ENCODE measurements around the gene HDGF. TPM values are rescaled to one million over a fixed set of nuclear protein-coding genes. Genes with fewer than 3 reads are reported as not detected.

Gene HDGF
- total and polyA plus RNA-seq, 2 experiments from 2014 or later: 106 to 251 TPM

DNA sequence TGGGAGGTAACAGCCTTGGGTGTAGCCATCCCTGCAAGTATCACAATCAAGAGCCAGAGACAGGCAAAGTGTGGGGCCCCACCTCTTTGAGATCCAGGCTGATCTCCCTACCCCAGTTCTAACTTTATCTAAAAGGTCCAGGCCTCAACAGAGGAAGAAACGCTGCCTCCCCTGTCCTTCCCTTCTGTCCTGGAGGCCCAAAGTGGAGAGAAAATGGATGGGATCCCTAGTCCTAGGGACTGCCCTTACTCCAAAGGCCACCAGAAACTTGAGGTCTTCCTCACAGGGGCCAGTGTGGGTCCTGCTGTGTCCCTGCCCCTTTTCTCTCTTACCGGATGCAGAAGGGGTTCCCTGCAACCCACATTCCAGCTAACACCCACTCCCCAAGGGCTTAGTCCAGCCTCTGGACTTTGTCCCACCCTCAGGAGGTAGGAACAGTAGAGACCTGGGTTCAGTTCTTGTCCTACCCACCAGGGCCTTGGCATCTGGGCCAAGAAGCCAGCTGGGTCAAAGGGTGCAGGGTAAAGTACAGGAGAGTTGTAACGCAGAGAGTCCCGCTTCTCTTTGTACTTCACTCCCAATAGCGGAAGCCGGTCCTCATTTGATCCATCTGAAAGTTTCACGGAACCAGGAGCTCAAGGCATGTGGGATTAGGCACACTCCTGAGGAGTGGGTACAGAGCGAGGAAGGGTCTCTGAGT, 1.9 kb downstream of the HDGF start:
- Histone ChIP-seq H3K27ac (ENCODE audit: low read depth) (peak overlapping the region; percentile 98), H3F3A (replicated peaks; ENCODE audit: low read depth) (peaks cover 43% of the 10 kb centered on the region), H3K36me3 (ENCODE audit: insufficient read depth) (no peaks in the 10 kb centered on the region), H3K4me1 (ENCODE audit: insufficient read depth) (peaks cover 54% of the 10 kb centered on the region), H4K20me1 (replicated peaks; ENCODE audit: insufficient read depth) (peaks cover 16% of the 10 kb centered on the region), H3K4me2 (peak overlapping the region; percentile 100), H3K79me2 (replicated peaks; ENCODE audit: insufficient read depth) (peaks cover 75% of the 10 kb centered on the region), H3K4me3 (peak overlapping the region; percentile 99), H3K27me3 (ENCODE audit: insufficient read depth) (no peaks in the 10 kb centered on the region), H2AFZ (no peak overlapping the region), H3K9me2 (ENCODE audit: insufficient read depth) (no peaks in the 10 kb centered on the region)
- TF ChIP-seq, protein P1, sequence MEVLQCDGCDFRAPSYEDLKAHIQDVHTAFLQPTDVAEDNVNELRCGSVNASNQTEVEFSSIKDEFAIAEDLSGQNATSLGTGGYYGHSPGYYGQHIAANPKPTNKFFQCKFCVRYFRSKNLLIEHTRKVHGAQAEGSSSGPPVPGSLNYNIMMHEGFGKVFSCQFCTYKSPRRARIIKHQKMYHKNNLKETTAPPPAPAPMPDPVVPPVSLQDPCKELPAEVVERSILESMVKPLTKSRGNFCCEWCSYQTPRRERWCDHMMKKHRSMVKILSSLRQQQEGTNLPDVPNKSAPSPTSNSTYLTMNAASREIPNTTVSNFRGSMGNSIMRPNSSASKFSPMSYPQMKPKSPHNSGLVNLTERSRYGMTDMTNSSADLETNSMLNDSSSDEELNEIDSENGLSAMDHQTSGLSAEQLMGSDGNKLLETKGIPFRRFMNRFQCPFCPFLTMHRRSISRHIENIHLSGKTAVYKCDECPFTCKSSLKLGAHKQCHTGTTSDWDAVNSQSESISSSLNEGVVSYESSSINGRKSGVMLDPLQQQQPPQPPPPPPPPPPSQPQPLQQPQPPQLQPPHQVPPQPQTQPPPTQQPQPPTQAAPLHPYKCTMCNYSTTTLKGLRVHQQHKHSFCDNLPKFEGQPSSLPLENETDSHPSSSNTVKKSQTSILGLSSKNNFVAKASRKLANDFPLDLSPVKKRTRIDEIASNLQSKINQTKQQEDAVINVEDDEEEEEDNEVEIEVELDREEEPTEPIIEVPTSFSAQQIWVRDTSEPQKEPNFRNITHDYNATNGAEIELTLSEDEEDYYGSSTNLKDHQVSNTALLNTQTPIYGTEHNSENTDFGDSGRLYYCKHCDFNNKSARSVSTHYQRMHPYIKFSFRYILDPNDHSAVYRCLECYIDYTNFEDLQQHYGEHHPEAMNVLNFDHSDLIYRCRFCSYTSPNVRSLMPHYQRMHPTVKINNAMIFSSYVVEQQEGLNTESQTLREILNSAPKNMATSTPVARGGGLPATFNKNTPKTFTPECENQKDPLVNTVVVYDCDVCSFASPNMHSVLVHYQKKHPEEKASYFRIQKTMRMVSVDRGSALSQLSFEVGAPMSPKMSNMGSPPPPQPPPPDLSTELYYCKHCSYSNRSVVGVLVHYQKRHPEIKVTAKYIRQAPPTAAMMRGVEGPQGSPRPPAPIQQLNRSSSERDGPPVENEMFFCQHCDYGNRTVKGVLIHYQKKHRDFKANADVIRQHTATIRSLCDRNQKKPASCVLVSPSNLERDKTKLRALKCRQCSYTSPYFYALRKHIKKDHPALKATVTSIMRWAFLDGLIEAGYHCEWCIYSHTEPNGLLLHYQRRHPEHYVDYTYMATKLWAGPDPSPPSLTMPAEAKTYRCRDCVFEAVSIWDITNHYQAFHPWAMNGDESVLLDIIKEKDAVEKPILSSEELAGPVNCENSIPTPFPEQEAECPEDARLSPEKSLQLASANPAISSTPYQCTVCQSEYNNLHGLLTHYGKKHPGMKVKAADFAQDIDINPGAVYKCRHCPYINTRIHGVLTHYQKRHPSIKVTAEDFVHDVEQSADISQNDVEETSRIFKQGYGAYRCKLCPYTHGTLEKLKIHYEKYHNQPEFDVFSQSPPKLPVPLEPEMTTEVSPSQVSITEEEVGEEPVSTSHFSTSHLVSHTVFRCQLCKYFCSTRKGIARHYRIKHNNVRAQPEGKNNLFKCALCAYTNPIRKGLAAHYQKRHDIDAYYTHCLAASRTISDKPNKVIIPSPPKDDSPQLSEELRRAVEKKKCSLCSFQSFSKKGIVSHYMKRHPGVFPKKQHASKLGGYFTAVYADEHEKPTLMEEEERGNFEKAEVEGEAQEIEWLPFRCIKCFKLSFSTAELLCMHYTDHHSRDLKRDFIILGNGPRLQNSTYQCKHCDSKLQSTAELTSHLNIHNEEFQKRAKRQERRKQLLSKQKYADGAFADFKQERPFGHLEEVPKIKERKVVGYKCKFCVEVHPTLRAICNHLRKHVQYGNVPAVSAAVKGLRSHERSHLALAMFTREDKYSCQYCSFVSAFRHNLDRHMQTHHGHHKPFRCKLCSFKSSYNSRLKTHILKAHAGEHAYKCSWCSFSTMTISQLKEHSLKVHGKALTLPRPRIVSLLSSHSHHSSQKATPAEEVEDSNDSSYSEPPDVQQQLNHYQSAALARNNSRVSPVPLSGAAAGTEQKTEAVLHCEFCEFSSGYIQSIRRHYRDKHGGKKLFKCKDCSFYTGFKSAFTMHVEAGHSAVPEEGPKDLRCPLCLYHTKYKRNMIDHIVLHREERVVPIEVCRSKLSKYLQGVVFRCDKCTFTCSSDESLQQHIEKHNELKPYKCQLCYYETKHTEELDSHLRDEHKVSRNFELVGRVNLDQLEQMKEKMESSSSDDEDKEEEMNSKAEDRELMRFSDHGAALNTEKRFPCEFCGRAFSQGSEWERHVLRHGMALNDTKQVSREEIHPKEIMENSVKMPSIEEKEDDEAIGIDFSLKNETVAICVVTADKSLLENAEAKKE (CRISPR knock-in tag; IDR thresholded peaks at IDR 0.05): no peak
- TF ChIP-seq ZNF114 (CRISPR knock-in tag; IDR thresholded peaks at IDR 0.05) (no peak), JUNB (IDR thresholded peaks at IDR 0.05; ENCODE audit: unreplicated experiment) (no peak), CREB1 (CRISPR knock-in tag; IDR thresholded peaks at IDR 0.05; ENCODE audit: low read depth) (no peak), EZH2phosphoT487 (IDR thresholded peaks at IDR 0.05; ENCODE audit: unreplicated experiment) (no peak), NANOG (IDR thresholded peaks at IDR 0.05; ENCODE audit: borderline replicate concordance) (no peak)
- TF ChIP-seq, protein P2, sequence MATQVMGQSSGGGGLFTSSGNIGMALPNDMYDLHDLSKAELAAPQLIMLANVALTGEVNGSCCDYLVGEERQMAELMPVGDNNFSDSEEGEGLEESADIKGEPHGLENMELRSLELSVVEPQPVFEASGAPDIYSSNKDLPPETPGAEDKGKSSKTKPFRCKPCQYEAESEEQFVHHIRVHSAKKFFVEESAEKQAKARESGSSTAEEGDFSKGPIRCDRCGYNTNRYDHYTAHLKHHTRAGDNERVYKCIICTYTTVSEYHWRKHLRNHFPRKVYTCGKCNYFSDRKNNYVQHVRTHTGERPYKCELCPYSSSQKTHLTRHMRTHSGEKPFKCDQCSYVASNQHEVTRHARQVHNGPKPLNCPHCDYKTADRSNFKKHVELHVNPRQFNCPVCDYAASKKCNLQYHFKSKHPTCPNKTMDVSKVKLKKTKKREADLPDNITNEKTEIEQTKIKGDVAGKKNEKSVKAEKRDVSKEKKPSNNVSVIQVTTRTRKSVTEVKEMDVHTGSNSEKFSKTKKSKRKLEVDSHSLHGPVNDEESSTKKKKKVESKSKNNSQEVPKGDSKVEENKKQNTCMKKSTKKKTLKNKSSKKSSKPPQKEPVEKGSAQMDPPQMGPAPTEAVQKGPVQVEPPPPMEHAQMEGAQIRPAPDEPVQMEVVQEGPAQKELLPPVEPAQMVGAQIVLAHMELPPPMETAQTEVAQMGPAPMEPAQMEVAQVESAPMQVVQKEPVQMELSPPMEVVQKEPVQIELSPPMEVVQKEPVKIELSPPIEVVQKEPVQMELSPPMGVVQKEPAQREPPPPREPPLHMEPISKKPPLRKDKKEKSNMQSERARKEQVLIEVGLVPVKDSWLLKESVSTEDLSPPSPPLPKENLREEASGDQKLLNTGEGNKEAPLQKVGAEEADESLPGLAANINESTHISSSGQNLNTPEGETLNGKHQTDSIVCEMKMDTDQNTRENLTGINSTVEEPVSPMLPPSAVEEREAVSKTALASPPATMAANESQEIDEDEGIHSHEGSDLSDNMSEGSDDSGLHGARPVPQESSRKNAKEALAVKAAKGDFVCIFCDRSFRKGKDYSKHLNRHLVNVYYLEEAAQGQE (IDR thresholded peaks at IDR 0.05; ENCODE audit: unreplicated experiment): no peak
- Mint-ChIP-seq H3K4me3 (peak overlapping the region; percentile 89), H3K36me3 (ENCODE audit: low read depth) (peaks cover 36% of the 10 kb centered on the region), H3K9me3 (no peaks in the 10 kb centered on the region; the same call in 1 of the 3 replicates), H3K27ac (peak overlapping the region; percentile 97), H3K27me3 (ENCODE audit: insufficient read depth, low read depth, poor library complexity) (peaks cover 24% of the 10 kb centered on the region), H3K4me1 (peaks cover 59% of the 10 kb centered on the region)
- ATAC-seq: no peak
- DNase-seq (ENCODE audit: low spot score): no peak

All from GM23338 (cell line).